ENCODE measurements around the gene ZNF619. TPM values are rescaled to one million over a fixed set of nuclear protein-coding genes. Genes with fewer than 3 reads are reported as not detected.

The ZNF619 gene
- polyA plus RNA-seq, 1 of the 3 experiments (the other 2 are of a cell fraction): 1.6 TPM

- TF ChIP-seq CHD2 (IDR thresholded peaks at IDR 0.05; ENCODE audit: low read length, partially characterized antibody) (peak; percentile 77), SIN3A (IDR thresholded peaks at IDR 0.05; ENCODE audit: borderline replicate concordance, low read depth, low read length) (peak; percentile 30), TEAD4 (IDR thresholded peaks at IDR 0.05; ENCODE audit: borderline replicate concordance, insufficient read depth) (no peak), RAD21 (IDR thresholded peaks at IDR 0.05; ENCODE audit: low read length) (peak; percentile 56), TCF12 (IDR thresholded peaks at IDR 0.05) (peak; percentile 40; the same call in 1 of the 2 replicates), IRF3 (IDR thresholded peaks at IDR 0.05; ENCODE audit: low read depth, low read length) (peak; percentile 33; the same call in 1 of the 2 replicates), ELF1 (IDR thresholded peaks at IDR 0.05) (0 out of 2 replicates have a peak, but pooled peaks have one; percentile 40), EZH2phosphoT487 (IDR thresholded peaks at IDR 0.05; ENCODE audit: borderline replicate concordance, low read depth) (no peak), CTCF (IDR thresholded peaks at IDR 0.05) (no peak), MXI1 (IDR thresholded peaks at IDR 0.05; ENCODE audit: low read depth, low read length) (peak; percentile 79), FOSL2 (IDR thresholded peaks at IDR 0.05; ENCODE audit: borderline replicate concordance, low read depth) (no peak), EP300 (IDR thresholded peaks at IDR 0.05; ENCODE audit: borderline replicate concordance in 1 of 2, low read depth in 1 of 2, low read length in 1 of 2) (no peak), NFIC (IDR thresholded peaks at IDR 0.05; ENCODE audit: borderline replicate concordance) (no peak), RXRA (IDR thresholded peaks at IDR 0.05; ENCODE audit: borderline replicate concordance, low read depth) (no peak), FOXJ3 (CRISPR knock-in tag; IDR thresholded peaks at IDR 0.05) (no peak; the same call in 1 of the 2 replicates)
- TF ChIP-seq, protein P1, sequence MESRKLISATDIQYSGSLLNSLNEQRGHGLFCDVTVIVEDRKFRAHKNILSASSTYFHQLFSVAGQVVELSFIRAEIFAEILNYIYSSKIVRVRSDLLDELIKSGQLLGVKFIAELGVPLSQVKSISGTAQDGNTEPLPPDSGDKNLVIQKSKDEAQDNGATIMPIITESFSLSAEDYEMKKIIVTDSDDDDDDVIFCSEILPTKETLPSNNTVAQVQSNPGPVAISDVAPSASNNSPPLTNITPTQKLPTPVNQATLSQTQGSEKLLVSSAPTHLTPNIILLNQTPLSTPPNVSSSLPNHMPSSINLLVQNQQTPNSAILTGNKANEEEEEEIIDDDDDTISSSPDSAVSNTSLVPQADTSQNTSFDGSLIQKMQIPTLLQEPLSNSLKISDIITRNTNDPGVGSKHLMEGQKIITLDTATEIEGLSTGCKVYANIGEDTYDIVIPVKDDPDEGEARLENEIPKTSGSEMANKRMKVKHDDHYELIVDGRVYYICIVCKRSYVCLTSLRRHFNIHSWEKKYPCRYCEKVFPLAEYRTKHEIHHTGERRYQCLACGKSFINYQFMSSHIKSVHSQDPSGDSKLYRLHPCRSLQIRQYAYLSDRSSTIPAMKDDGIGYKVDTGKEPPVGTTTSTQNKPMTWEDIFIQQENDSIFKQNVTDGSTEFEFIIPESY (IDR thresholded peaks at IDR 0.05; ENCODE audit: borderline replicate concordance, low read depth): no peak
Measured at GRCh38 chr3:40452876-40453730, 23.8 kb upstream of the ZNF619 start (continued).
